ENCODE results near the gene PCDH19. TPM values are rescaled to one million over a fixed set of nuclear protein-coding genes. Genes with fewer than 3 reads are reported as not detected.

PCDH19 gene
- total and polyA plus RNA-seq, 2 of the 13 experiments (the other 11 are each of a cell fraction or from before 2014, with no cell fraction given): 0.02 to 0.09 TPM

- DNase-seq (ENCODE audit: low spot score): no peak
- H2AFZ ChIP-seq (ENCODE audit: low read length): no peak overlapping the region
- CTCF ChIA-PET (ENCODE audit: low intra/inter-chr PET ratio, low total read pairs): no interaction called here
- H3K9ac ChIP-seq (ENCODE audit: insufficient read depth, low read depth, low read length): no peak overlapping the region
- WGBS (ENCODE audit: low lambda C conversion rate): 0% methylated on average over 1 of the region's 15 CpGs
- H3K4me3 ChIP-seq (replicated peaks in 1 of 3; ENCODE audit: insufficient read depth in 1 of 3, low read depth in 2 of 3, low read length in 3 of 3): no peak overlapping the region
- no TSS peak for BruUV-seq (replicated peaks)
- no peaks in the 10 kb centered on the region for H3K9me3 ChIP-seq (ENCODE audit: low read length)
- ATAC-seq: peak; percentile 39; the same call in 1 of the 3 replicates
- in situ Hi-C loops (cut with HindIII; ENCODE audit: extremely low pct_ligation_motif_present, low pct_unique_long_range_greater_than_20kb) (no loop called here), intact Hi-C loops (cut with micrococcal nuclease; ENCODE audit: unreplicated experiment) (no loop called here)
- peak overlapping the region; percentile 24; the same call in 1 of the 2 replicates for H3K4me2 ChIP-seq (ENCODE audit: low read depth, low read length)
- H3K27me3 ChIP-seq (ENCODE audit: control insufficient read depth in 1 of 2, insufficient read depth in 2 of 2, low read length in 2 of 2): no peaks in the 10 kb centered on the region
- no peaks in the 10 kb centered on the region for H3K36me3 ChIP-seq (replicated peaks in 1 of 2; ENCODE audit: control insufficient read depth in 1 of 2, insufficient read depth in 2 of 2, low read length in 2 of 2)
- no peak overlapping the region for H3K27ac ChIP-seq (ENCODE audit: extremely low read length, insufficient read depth, low read length)
- no peaks in the 10 kb centered on the region for H3K79me2 ChIP-seq (ENCODE audit: insufficient read depth, low read length)
- no peak for FAIRE-seq
- no peaks in the 10 kb centered on the region for H3K4me1 ChIP-seq (ENCODE audit: insufficient read depth, low read length)
- no peaks in the 10 kb centered on the region for H4K20me1 ChIP-seq (ENCODE audit: insufficient read depth, low read length)
- POLR2A ChIA-PET: no interaction called here
- TF ChIP-seq ZNF17 (CRISPR knock-in tag; IDR thresholded peaks at IDR 0.05) (no peak), GABPA (IDR thresholded peaks at IDR 0.05; ENCODE audit: low read depth, low read length) (no peak), GABPA (CRISPR knock-in tag; IDR thresholded peaks at IDR 0.05; ENCODE audit: low read depth) (peak; percentile 67), ZBTB40 (IDR thresholded peaks at IDR 0.05) (no peak), ZBTB40 (CRISPR knock-in tag; IDR thresholded peaks at IDR 0.05) (no peak), SMYD3 (CRISPR knock-in tag; IDR thresholded peaks at IDR 0.05) (no peak), ZNF687 (CRISPR knock-in tag; IDR thresholded peaks at IDR 0.05) (peak; percentile 18; the same call in 1 of the 2 replicates), ZFP41 (CRISPR knock-in tag; IDR thresholded peaks at IDR 0.05; ENCODE audit: borderline replicate concordance) (no peak), CENPBD1 (CRISPR knock-in tag; IDR thresholded peaks at IDR 0.05; ENCODE audit: borderline replicate concordance, low read depth) (no peak), CBFB (CRISPR knock-in tag; IDR thresholded peaks at IDR 0.05) (no peak)
Measured at GRCh38 chrX:100449696-100450608, 39.9 kb upstream of the PCDH19 start.
